Measurements from ENCODE around the gene ZNHIT2. TPM values are rescaled to one million over a fixed set of nuclear protein-coding genes. Genes with fewer than 3 reads are reported as not detected.

ZNHIT2 gene
- total and polyA plus RNA-seq, 2 of the 8 experiments (the other 6 are each of a cell fraction or from before 2014, with no cell fraction given) = 13.0 to 16.1 TPM

DNA sequence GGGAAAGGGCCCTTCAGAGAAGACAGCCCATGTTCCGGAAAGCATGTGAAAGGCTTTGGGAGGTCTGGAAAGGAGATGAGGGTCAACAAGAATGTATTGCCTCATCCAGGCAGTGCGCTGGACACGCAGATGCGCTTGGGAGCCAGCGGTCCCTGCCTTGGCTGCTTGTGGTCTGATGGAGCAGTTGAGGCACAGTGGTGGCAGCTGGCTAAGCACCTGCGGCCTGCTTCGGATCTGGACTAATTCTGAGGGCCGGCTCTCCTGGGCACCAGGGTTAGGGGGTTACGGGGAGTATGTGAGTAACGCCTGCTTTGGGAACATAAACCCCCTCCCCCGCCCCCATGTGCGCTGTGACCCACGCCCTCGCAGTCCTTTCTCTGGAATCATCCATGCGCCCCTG lies 10.4 kb downstream of the ZNHIT2 start (continued):
- no peak for TF ChIP-seq ATF3 (IDR thresholded peaks at IDR 0.05; ENCODE audit: insufficient read depth, low read depth, low read length)
- no peak for TF ChIP-seq FOSL1 (IDR thresholded peaks at IDR 0.05; ENCODE audit: insufficient read depth, low read depth, low read length)
- TF ChIP-seq CHD1 (IDR thresholded peaks at IDR 0.05; ENCODE audit: low read depth, low read length) = no peak
- TF ChIP-seq, protein P1, sequence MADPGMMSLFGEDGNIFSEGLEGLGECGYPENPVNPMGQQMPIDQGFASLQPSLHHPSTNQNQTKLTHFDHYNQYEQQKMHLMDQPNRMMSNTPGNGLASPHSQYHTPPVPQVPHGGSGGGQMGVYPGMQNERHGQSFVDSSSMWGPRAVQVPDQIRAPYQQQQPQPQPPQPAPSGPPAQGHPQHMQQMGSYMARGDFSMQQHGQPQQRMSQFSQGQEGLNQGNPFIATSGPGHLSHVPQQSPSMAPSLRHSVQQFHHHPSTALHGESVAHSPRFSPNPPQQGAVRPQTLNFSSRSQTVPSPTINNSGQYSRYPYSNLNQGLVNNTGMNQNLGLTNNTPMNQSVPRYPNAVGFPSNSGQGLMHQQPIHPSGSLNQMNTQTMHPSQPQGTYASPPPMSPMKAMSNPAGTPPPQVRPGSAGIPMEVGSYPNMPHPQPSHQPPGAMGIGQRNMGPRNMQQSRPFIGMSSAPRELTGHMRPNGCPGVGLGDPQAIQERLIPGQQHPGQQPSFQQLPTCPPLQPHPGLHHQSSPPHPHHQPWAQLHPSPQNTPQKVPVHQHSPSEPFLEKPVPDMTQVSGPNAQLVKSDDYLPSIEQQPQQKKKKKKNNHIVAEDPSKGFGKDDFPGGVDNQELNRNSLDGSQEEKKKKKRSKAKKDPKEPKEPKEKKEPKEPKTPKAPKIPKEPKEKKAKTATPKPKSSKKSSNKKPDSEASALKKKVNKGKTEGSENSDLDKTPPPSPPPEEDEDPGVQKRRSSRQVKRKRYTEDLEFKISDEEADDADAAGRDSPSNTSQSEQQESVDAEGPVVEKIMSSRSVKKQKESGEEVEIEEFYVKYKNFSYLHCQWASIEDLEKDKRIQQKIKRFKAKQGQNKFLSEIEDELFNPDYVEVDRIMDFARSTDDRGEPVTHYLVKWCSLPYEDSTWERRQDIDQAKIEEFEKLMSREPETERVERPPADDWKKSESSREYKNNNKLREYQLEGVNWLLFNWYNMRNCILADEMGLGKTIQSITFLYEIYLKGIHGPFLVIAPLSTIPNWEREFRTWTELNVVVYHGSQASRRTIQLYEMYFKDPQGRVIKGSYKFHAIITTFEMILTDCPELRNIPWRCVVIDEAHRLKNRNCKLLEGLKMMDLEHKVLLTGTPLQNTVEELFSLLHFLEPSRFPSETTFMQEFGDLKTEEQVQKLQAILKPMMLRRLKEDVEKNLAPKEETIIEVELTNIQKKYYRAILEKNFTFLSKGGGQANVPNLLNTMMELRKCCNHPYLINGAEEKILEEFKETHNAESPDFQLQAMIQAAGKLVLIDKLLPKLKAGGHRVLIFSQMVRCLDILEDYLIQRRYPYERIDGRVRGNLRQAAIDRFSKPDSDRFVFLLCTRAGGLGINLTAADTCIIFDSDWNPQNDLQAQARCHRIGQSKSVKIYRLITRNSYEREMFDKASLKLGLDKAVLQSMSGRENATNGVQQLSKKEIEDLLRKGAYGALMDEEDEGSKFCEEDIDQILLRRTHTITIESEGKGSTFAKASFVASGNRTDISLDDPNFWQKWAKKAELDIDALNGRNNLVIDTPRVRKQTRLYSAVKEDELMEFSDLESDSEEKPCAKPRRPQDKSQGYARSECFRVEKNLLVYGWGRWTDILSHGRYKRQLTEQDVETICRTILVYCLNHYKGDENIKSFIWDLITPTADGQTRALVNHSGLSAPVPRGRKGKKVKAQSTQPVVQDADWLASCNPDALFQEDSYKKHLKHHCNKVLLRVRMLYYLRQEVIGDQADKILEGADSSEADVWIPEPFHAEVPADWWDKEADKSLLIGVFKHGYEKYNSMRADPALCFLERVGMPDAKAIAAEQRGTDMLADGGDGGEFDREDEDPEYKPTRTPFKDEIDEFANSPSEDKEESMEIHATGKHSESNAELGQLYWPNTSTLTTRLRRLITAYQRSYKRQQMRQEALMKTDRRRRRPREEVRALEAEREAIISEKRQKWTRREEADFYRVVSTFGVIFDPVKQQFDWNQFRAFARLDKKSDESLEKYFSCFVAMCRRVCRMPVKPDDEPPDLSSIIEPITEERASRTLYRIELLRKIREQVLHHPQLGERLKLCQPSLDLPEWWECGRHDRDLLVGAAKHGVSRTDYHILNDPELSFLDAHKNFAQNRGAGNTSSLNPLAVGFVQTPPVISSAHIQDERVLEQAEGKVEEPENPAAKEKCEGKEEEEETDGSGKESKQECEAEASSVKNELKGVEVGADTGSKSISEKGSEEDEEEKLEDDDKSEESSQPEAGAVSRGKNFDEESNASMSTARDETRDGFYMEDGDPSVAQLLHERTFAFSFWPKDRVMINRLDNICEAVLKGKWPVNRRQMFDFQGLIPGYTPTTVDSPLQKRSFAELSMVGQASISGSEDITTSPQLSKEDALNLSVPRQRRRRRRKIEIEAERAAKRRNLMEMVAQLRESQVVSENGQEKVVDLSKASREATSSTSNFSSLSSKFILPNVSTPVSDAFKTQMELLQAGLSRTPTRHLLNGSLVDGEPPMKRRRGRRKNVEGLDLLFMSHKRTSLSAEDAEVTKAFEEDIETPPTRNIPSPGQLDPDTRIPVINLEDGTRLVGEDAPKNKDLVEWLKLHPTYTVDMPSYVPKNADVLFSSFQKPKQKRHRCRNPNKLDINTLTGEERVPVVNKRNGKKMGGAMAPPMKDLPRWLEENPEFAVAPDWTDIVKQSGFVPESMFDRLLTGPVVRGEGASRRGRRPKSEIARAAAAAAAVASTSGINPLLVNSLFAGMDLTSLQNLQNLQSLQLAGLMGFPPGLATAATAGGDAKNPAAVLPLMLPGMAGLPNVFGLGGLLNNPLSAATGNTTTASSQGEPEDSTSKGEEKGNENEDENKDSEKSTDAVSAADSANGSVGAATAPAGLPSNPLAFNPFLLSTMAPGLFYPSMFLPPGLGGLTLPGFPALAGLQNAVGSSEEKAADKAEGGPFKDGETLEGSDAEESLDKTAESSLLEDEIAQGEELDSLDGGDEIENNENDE (IDR thresholded peaks at IDR 0.05; ENCODE audit: insufficient replicate concordance, low read length) = no peak
- TF ChIP-seq TAF7 (optimal IDR thresholded peaks at IDR 0.05; ENCODE audit: borderline replicate concordance, low read depth, low read length) = no peak
- TF ChIP-seq SP2 (IDR thresholded peaks at IDR 0.05; ENCODE audit: low read length) = no peak
- no peak for TF ChIP-seq CHD2 (IDR thresholded peaks at IDR 0.05; ENCODE audit: low read length)
- no peak for TF ChIP-seq YY1 (IDR thresholded peaks at IDR 0.05; ENCODE audit: low read depth, low read length)
